GM18909 (cell line): ENCODE results near the gene EPG5.
"Not testable (repeated sequence)": the region's sequence is repeated elsewhere in the genome, so short reads cannot be mapped to it uniquely, and the experiment has no call there.

ENCODE experiments used
- ATAC-seq: cut with Tn5 transposase; IDR thresholded peaks from one replicate; pipeline ENCODE4 v1.9.1; 2021; ENCODE audit warnings: mild to moderate bottlenecking; ENCODE audit not compliant: unreplicated experiment, poor library complexity

EPG5 gene

GRCh38 chr18:45821711-45822110, 145.4 kb downstream of the EPG5 start:
- no peak for ATAC-seq

GRCh38 chr18:45821026-45821425, 146.1 kb downstream of the EPG5 start:
- ATAC-seq: no peak

- no peak for ATAC-seq
Observed at GRCh38 chr18:45820106-45820745, 146.9 kb downstream of the EPG5 start.

DNA sequence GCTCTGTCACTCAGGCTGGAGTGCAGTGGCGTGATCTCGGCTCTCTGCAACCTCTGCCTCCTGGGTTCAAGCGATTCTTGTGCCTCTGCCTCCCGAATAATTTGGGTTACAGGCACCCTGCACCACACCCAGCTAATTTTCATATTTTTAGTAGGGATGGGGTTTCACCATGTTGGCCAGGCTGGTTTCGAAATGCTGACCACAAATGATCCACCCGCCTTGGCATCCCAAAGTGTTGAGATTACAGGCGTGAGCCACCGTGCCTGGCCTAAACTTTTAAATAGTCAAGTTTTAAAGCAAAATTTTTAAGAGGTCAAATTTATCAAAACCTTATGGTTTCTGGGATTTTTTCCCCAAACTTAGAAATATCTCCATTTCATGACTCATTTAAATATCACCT, 148.4 kb downstream of the EPG5 start:
- not testable (repeated sequence) for ATAC-seq

DNA sequence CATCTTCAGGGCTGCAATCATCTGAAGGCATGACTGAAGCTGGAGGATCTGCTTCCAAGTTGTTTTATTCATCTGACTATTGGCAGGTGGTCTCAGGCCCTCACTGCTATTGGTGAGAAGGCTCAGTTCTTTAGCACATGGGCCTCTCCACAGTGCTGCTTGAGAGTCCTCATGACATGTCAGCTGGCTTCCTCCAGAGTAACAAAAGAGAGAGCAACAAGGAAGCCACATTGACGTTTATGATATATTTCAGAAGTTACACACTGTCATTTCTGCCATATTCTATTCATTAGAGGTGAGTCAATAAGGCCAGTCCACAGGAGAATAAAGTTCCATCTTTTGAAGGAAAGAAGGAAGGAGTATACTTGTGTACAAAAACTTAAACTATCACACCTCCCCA, 149.6 kb downstream of the EPG5 start:
- ATAC-seq: no peak

DNA sequence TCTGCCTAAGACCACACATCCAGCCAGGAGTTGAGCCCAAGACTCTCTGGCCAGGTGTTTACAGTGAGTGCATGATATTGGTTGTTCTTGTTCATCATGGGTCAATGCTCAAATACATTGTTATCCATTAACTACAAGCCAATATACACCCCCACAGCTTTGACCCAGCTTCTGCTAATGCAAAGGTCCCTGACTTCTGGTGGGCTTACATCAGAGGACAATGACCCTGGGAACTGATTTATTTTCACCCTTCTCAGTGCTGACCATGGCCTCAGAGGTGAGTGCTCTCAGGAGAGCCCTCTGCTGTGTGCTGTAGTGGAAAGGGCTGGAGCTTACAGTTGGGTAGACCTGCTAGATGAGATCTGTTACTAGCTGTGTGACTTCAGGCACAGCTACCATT, 152.4 kb downstream of the EPG5 start:
- not testable (repeated sequence) for ATAC-seq

- ATAC-seq: not testable (repeated sequence)
Observed at GRCh38 chr18:45807144-45807543, 160.0 kb downstream of the EPG5 start.

GRCh38 chr18:45806226-45806625, 160.9 kb downstream of the EPG5 start:
- ATAC-seq: no peak

GRCh38 chr18:45805551-45805950, 161.6 kb downstream of the EPG5 start:
- no peak for ATAC-seq

DNA sequence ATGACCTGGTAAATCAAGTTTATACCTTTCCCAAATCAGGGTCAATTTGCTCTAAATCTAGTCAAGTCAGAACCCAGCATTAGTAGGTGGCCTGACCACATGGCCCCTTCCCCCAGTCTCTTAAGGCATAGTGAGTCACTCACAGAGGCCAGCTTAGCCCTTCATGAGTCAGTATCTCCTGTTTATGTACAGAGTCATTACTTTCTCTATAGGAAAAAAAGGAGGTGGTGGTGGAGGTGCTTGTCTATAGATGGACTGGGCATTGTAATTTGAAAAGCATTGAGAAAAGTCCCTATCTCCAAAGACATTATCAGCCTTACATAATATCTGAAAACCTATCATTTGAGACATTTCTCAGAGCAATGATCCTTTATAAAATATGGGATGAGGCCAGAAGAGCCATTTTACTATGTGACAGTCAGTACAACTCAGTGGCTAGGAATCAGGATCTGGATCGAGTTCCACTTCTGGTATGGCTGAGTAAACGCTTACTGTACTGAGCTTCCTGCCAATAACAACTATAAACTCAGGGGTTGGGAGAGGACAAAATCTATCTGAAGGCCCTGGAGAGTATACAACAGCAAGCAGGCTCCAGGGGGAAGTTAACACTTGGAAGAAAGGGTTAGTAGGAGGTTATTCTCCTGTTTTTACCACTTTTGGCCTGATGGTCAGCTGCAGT, 164.2 kb downstream of the EPG5 start:
- no peak for ATAC-seq

DNA sequence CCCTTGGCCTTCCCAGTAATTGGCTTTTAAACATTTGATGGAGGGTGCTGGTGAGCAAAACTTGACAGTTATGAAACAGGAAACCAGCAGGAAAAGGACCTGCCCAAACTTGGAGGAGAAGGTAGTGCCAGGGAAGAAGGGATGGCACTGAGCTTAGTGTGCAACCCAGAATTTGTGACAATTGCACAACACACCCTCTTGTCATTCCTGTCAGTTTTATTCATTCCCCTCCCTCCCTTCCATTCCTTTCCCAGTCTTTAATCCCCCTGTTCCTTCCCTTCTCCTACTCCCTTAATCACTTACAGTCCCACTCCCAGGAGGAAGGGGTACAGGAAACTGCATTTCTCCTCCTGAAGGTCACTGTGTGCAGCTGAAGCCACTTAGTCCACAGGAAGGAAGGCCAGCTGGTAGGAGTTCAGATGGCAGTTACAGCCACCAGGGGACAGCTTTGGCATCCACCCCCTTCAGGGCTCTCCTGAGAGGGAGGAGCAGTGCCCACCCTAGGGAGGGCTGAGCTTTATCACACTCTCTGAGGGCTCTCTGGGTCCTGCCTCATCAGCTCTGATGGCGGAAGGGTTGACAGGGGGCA, 165.6 kb downstream of the EPG5 start:
- no peak for ATAC-seq
